H9 (cell line): Measurements from ENCODE around the gene FMNL1. TPM values are rescaled to one million over a fixed set of nuclear protein-coding genes. Genes with fewer than 3 reads are reported as not detected.

Experiments
- DNase-seq: peaks from one replicate; pipeline ENCODE4 v3.0.0-alpha.2; 2017
- H2AFZ ChIP-seq: one replicate; pipeline ENCODE4 v1.6.1; 2013; ENCODE audit warnings: mild to moderate bottlenecking, low read length, control low read depth, moderate library complexity
- H2AK5ac ChIP-seq: 2 replicates; pipeline ENCODE4 v1.6.1; 2013; ENCODE audit warnings: low read length, control low read depth, mixed read lengths; ENCODE audit not compliant: insufficient read length
- H2BK120ac ChIP-seq: one replicate; pipeline ENCODE4 v1.6.1; 2013; ENCODE audit warnings: low read depth, mild to moderate bottlenecking, low read length, control low read depth, inconsistent platforms; ENCODE audit not compliant: poor library complexity, severe bottlenecking
- H2BK12ac ChIP-seq: 2 replicates; pipeline ENCODE4 v1.6.1; 2013; ENCODE audit warnings: low read length, control low read depth, mixed read lengths, low read depth; ENCODE audit not compliant: insufficient read length
- H2BK15ac ChIP-seq: 2 replicates; pipeline ENCODE4 v1.6.1; 2013; ENCODE audit warnings: low read depth, low read length, control low read depth
- H2BK20ac ChIP-seq: one replicate; pipeline ENCODE4 v1.6.1; 2013; ENCODE audit warnings: low read depth, mild to moderate bottlenecking, low read length, control low read depth, inconsistent platforms; ENCODE audit not compliant: poor library complexity, severe bottlenecking
- H2BK5ac ChIP-seq: 2 replicates; pipeline ENCODE4 v1.6.1; 2013; ENCODE audit warnings: low read length, control low read depth, mixed read lengths; ENCODE audit not compliant: insufficient read length
- H3K14ac ChIP-seq: 2 replicates; pipeline ENCODE4 v1.6.1; 2013; ENCODE audit warnings: low read length, control low read depth; ENCODE audit not compliant: insufficient read depth
- H3K18ac ChIP-seq: 2 replicates; pipeline ENCODE4 v1.6.1; 2013; ENCODE audit warnings: low read depth, mild to moderate bottlenecking, mixed read lengths, low read length, control low read depth; ENCODE audit not compliant: insufficient read length
- H3K23ac ChIP-seq: 2 replicates; pipeline ENCODE4 v1.6.1; 2013; ENCODE audit warnings: low read length, control low read depth, mixed read lengths, low read depth; ENCODE audit not compliant: insufficient read length
- H3K23me2 ChIP-seq: 2 replicates; pipeline ENCODE4 v1.6.1; 2013; ENCODE audit warnings: low read depth, mild to moderate bottlenecking, mixed read lengths, low read length, control low read depth; ENCODE audit not compliant: insufficient read length, poor library complexity, severe bottlenecking
- H3K27ac ChIP-seq: 2 replicates; pipeline ENCODE4 v1.5.1; 2013; ENCODE audit warnings: low read length, control low read depth, mixed read lengths, low read depth; ENCODE audit not compliant: insufficient read length
- H3K27me3 ChIP-seq: 2 replicates; pipeline ENCODE4 v1.6.1; 2013; ENCODE audit warnings: low read length, control low read depth, inconsistent platforms; ENCODE audit not compliant: insufficient read depth
- H3K4ac ChIP-seq: 2 replicates; pipeline ENCODE4 v1.6.1; 2013; ENCODE audit warnings: low read depth, mild to moderate bottlenecking, control low read depth, inconsistent platforms, low read length, moderate library complexity
- H3K4me1 ChIP-seq: 2 replicates; pipeline ENCODE4 v1.6.1; 2013; ENCODE audit warnings: low read length, control low read depth, inconsistent platforms; ENCODE audit not compliant: insufficient read depth
- H3K4me2 ChIP-seq: 2 replicates; pipeline ENCODE4 v1.6.1; 2013; ENCODE audit warnings: low read length, control low read depth, mixed read lengths; ENCODE audit not compliant: insufficient read length, insufficient read depth
- H3K56ac ChIP-seq: 2 replicates; pipeline ENCODE4 v1.6.1; 2013; ENCODE audit warnings: low read depth, mild to moderate bottlenecking, mixed read lengths, low read length, control low read depth; ENCODE audit not compliant: insufficient read length
- H3K79me1 ChIP-seq: 2 replicates; pipeline ENCODE4 v1.6.1; 2013; ENCODE audit warnings: low read depth, mild to moderate bottlenecking, moderate library complexity, low read length, control low read depth, inconsistent platforms; ENCODE audit not compliant: insufficient read depth, poor library complexity, severe bottlenecking
- H3K79me2 ChIP-seq: 2 replicates; pipeline ENCODE4 v1.6.1; 2013; ENCODE audit warnings: low read length, control low read depth, inconsistent platforms; ENCODE audit not compliant: insufficient read depth
- H3K9ac ChIP-seq: 2 replicates; pipeline ENCODE4 v1.6.1; 2013; ENCODE audit warnings: low read length, control low read depth, mixed read lengths; ENCODE audit not compliant: insufficient read length; ENCODE audit errors: extremely low read depth
- H3K9me3 ChIP-seq: one replicate; pipeline ENCODE4 v1.6.1; 2013; ENCODE audit warnings: low read depth, low read length, inconsistent platforms; ENCODE audit not compliant: control insufficient read depth
- H3T11ph ChIP-seq: one replicate; pipeline ENCODE4 v1.6.1; 2013; ENCODE audit warnings: mild to moderate bottlenecking, low read length, control low read depth, inconsistent platforms
- H4K20me1 ChIP-seq: one replicate; pipeline ENCODE4 v1.6.1; 2013; ENCODE audit not compliant: control insufficient read depth, insufficient read length, insufficient read depth
- H4K5ac ChIP-seq: 2 replicates; pipeline ENCODE4 v1.6.1; 2013; ENCODE audit warnings: low read depth, mild to moderate bottlenecking, mixed read lengths, low read length, control low read depth; ENCODE audit not compliant: insufficient read length
- H4K8ac ChIP-seq: replicated peaks from 2 replicates; pipeline ENCODE4 v1.6.1; 2013; ENCODE audit warnings: low read length, control low read depth, mixed read lengths, low read depth; ENCODE audit not compliant: insufficient read length
- H4K91ac ChIP-seq: 2 replicates; pipeline ENCODE4 v1.6.1; 2013; ENCODE audit warnings: low read depth, mild to moderate bottlenecking, moderate library complexity, mixed read lengths, low read length, control low read depth; ENCODE audit not compliant: insufficient read length
- H3K27ac Mint-ChIP-seq, 3 experiments: 2 replicates in 2 of 3; 3 replicates in 1 of 3; pipeline ENCODE4 v1.8.0; 2020 to 2021; ENCODE audit warnings: mixed read lengths in 3 of 3, mild to moderate bottlenecking in 1 of 3, moderate library complexity in 1 of 3
- H3K27me3 Mint-ChIP-seq: 2 replicates; pipeline ENCODE4 v1.8.0; 2021; ENCODE audit warnings: low read depth, mild to moderate bottlenecking, moderate library complexity, mixed read lengths
- H3K36me3 Mint-ChIP-seq, 3 experiments: 2 replicates in 2 of 3; 3 replicates in 1 of 3; pipeline ENCODE4 v1.8.0; 2020 to 2021; ENCODE audit warnings: low read depth in 3 of 3, mixed read lengths in 3 of 3; ENCODE audit not compliant: insufficient read depth in 1 of 3
- H3K4me1 Mint-ChIP-seq, 2 experiments: 2 replicates each; pipeline ENCODE4 v1.8.0; 2020; ENCODE audit warnings: mixed read lengths in 2 of 2
- H3K4me3 Mint-ChIP-seq, 2 experiments: 2 replicates in 1 of 2; 3 replicates in 1 of 2; pipeline ENCODE4 v1.8.0; 2020 to 2021; ENCODE audit warnings: mild to moderate bottlenecking in 2 of 2, mixed read lengths in 2 of 2, moderate library complexity in 1 of 2
- H3K9me3 Mint-ChIP-seq, 2 experiments: 2 replicates in 1 of 2; 3 replicates in 1 of 2; pipeline ENCODE4 v1.8.0; 2020; ENCODE audit warnings: mild to moderate bottlenecking in 2 of 2, mixed read lengths in 2 of 2, moderate library complexity in 1 of 2
- CTCF ChIP-seq: fragments of 200-600 bp; sonication (generic); conservative IDR thresholded peaks from 3 replicates; pipeline ENCODE4 v1.8.0; 2021; ENCODE audit warnings: antibody characterized with exemption, mild to moderate bottlenecking
- WGBS: extraction: QIAGEN DNeasy Blood & Tissue Kit; methylation state at CpG from one replicate; pipeline ENCODE4 v1.1.7; 2013; ENCODE audit warnings: missing lambda C conversion rate, low lambda C conversion rate, mixed read lengths; ENCODE audit not compliant: insufficient read length; ENCODE audit errors: extremely low coverage; 5-methylcytosine and 5-hydroxymethylcytosine counted together
- total RNA-seq: library from RNA; stranded (reverse); gene quantifications from 2 replicates; pipeline ENCODE4 v1.2.1, GENCODE V29; 2021

The FMNL1 gene
- total RNA-seq, 1 experiment from 2014 or later: 6.9 TPM

- Histone ChIP-seq H4K91ac (no peak overlapping the region), H3K27me3 (no peaks in the 10 kb centered on the region), H3K4me2 (no peak overlapping the region), H2BK20ac (no peak overlapping the region), H2BK5ac (no peak overlapping the region), H3K14ac (no peak overlapping the region), H4K8ac (no peak overlapping the region), H2BK120ac (no peak overlapping the region), H3K79me1 (no peaks in the 10 kb centered on the region), H3K23ac (no peak overlapping the region), H3K9ac (no peak overlapping the region), H3K23me2 (no peaks in the 10 kb centered on the region), H3K18ac (no peak overlapping the region), H3K4me1 (no peaks in the 10 kb centered on the region), H3K9me3 (no peaks in the 10 kb centered on the region), H2AFZ (no peak overlapping the region), H3T11ph (no peak overlapping the region), H3K79me2 (no peaks in the 10 kb centered on the region), H3K27ac (no peak overlapping the region), H4K20me1 (no peaks in the 10 kb centered on the region), H4K5ac (no peak overlapping the region), H2AK5ac (no peak overlapping the region), H3K56ac (no peak overlapping the region), H2BK12ac (no peak overlapping the region), H2BK15ac (no peak overlapping the region), H3K4ac (no peak overlapping the region)
- H3K27me3 Mint-ChIP-seq: peaks cover 2% of the 10 kb centered on the region; the same call in 1 of the 2 replicates
- H3K27ac Mint-ChIP-seq: peak overlapping the region in 2 of 3 experiments; percentile 3 to 35; a peak in 2 of 7 replicates
- H3K4me3 Mint-ChIP-seq: no peak overlapping the region
- WGBS: no CpG with 5 or more reads among the region's 7 CpGs
- DNase-seq: no peak
- TF ChIP-seq CTCF: no peak
- peaks cover 5 to 12% of the 10 kb centered on the region in 2 experiments for H3K4me1 Mint-ChIP-seq
- no peaks in the 10 kb centered on the region; a peak in 1 of 7 replicates for H3K36me3 Mint-ChIP-seq
- no peaks in the 10 kb centered on the region for H3K9me3 Mint-ChIP-seq
These were observed 34.8 kb upstream of the FMNL1 start for GRCh38 chr17:45186801-45187354.
